ENCODE data around the gene MBNL3.

DNA sequence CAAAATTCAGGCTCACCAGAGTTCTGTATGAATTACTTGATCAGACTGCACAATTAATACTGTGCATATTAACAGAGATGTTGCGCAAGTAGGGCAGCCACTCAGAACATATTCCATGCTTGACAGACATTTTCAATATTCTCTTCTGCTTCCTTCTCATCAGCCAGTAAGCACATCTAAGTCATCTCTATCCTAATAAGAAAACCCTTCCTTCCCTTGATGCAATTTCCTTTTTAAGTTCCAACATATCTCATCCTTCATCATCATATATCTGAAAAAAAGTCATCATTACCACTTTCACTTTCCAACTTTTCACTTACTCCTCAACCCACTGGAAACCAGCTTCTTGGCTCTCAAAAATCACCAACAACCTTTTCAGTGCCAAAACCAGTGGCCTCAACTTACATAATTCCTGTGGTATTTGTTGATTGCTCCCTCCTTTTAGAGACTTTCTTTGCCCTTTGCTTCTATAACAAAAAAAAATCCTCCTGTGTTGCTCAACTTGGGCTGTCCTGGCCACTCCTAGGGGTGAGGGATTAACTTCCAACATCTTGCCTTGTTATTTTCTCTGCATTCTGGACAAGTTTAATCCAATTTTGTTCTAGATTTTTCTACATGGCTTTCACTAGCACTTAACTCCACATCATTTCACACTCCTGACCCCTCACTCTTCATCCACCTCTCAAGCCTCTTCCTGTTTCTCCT lies 14.1 kb downstream of the MBNL3 start:
- TF ChIP-seq, protein P1, sequence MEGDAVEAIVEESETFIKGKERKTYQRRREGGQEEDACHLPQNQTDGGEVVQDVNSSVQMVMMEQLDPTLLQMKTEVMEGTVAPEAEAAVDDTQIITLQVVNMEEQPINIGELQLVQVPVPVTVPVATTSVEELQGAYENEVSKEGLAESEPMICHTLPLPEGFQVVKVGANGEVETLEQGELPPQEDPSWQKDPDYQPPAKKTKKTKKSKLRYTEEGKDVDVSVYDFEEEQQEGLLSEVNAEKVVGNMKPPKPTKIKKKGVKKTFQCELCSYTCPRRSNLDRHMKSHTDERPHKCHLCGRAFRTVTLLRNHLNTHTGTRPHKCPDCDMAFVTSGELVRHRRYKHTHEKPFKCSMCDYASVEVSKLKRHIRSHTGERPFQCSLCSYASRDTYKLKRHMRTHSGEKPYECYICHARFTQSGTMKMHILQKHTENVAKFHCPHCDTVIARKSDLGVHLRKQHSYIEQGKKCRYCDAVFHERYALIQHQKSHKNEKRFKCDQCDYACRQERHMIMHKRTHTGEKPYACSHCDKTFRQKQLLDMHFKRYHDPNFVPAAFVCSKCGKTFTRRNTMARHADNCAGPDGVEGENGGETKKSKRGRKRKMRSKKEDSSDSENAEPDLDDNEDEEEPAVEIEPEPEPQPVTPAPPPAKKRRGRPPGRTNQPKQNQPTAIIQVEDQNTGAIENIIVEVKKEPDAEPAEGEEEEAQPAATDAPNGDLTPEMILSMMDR (IDR thresholded peaks at IDR 0.05), result no peak
- TF ChIP-seq POLR2A (IDR thresholded peaks at IDR 0.05), result no peak

Measured in heart left ventricle (tissue), 13 donors.